NCI-H187 (cell line): ENCODE measurements around the gene LRCH2.
"Not testable (repeated sequence)": the region's sequence is repeated elsewhere in the genome, so short reads cannot be mapped to it uniquely, and the experiment has no call there.

ENCODE experiments used
- DNase-seq, 2 experiments: peaks; one replicate each; lab custom pipeline; 2025; lab: John Stamatoyannopoulos, UW

The LRCH2 gene

GRCh38 chrX:115233497-115234455 is at the start of gene LRCH2:
Gene LRCH2, minus strand, starts transcription at chrX:115234096. Its CDS starts 55 bp downstream, at chrX:115234041.
- no peak for DNase-seq

- DNase-seq, result no peak
Measured at GRCh38 chrX:115269051-115269683, 35.3 kb upstream of the LRCH2 start.

- no peak for DNase-seq
Measured at GRCh38 chrX:115268421-115268820, 34.5 kb upstream of the LRCH2 start.

GRCh38 chrX:115266300-115266699 is 32.4 kb upstream of the LRCH2 start:
- DNase-seq, result peak in 1 of 2 experiments; percentile 1

GRCh38 chrX:115264009-115264408 is 30.1 kb upstream of the LRCH2 start:
- DNase-seq, result no peak

GRCh38 chrX:115261148-115261547 is 27.3 kb upstream of the LRCH2 start:
- DNase-seq, result no peak

- DNase-seq, result no peak
Measured at GRCh38 chrX:115260330-115260729, 26.4 kb upstream of the LRCH2 start.

- DNase-seq, result no peak
Measured at GRCh38 chrX:115259238-115259875, 25.5 kb upstream of the LRCH2 start.

GRCh38 chrX:115257711-115258110 is 23.8 kb upstream of the LRCH2 start:
- no peak for DNase-seq

- no peak for DNase-seq
Measured at GRCh38 chrX:115255003-115255402, 21.1 kb upstream of the LRCH2 start.

GRCh38 chrX:115251458-115252233 is 17.8 kb upstream of the LRCH2 start:
- DNase-seq, result no peak

GRCh38 chrX:115237056-115237455 is 3.2 kb upstream of the LRCH2 start:
- DNase-seq, result no peak

- DNase-seq, result no peak
Measured at GRCh38 chrX:115236560-115236959, 2.7 kb upstream of the LRCH2 start.

GRCh38 chrX:115234461-115234860 is 565 bp upstream of the LRCH2 start:
- no peak for DNase-seq

GRCh38 chrX:115232933-115233496 is 881 bp downstream of the LRCH2 start:
- no peak for DNase-seq

- DNase-seq, result no peak
Measured at GRCh38 chrX:115229337-115230003, 4.4 kb downstream of the LRCH2 start.

- DNase-seq, result no peak
Measured at GRCh38 chrX:115226929-115227328, 7.0 kb downstream of the LRCH2 start.

- DNase-seq, result not testable (repeated sequence)
Measured at GRCh38 chrX:115217346-115217745, 16.6 kb downstream of the LRCH2 start.

GRCh38 chrX:115214605-115215004 is 19.3 kb downstream of the LRCH2 start:
- DNase-seq, result no peak

- DNase-seq, result no peak
Measured at GRCh38 chrX:115214151-115214550, 19.7 kb downstream of the LRCH2 start.

GRCh38 chrX:115209547-115209946 is 24.3 kb downstream of the LRCH2 start:
- DNase-seq, result not testable (repeated sequence)
